Type B pancreatic cell (in vitro differentiated cells): ENCODE results near the gene EGR2. TPM values are rescaled to one million over a fixed set of nuclear protein-coding genes. Genes with fewer than 3 reads are reported as not detected.

ENCODE experiments used
- DNase-seq: peaks from one replicate; pipeline ENCODE4 v3.0.0; 2021; ENCODE audit warnings: mixed read lengths; ENCODE audit not compliant: unreplicated experiment; ENCODE audit errors: extremely low spot score
- H3K27ac Mint-ChIP-seq: 2 replicates; pipeline ENCODE4 v1.8.0; 2021; ENCODE audit warnings: mild to moderate bottlenecking, mixed read lengths
- H3K27me3 Mint-ChIP-seq: 2 replicates; pipeline ENCODE4 v1.8.0; 2021; ENCODE audit warnings: mixed read lengths
- H3K36me3 Mint-ChIP-seq: 2 replicates; pipeline ENCODE4 v1.8.0; 2021; ENCODE audit warnings: mixed read lengths
- H3K4me1 Mint-ChIP-seq: one replicate; pipeline ENCODE4 v1.8.0; 2021; ENCODE audit warnings: mixed read lengths; ENCODE audit not compliant: unreplicated experiment
- H3K4me3 Mint-ChIP-seq: 2 replicates; pipeline ENCODE4 v1.8.0; 2021; ENCODE audit warnings: mild to moderate bottlenecking, mixed read lengths
- H3K9me3 Mint-ChIP-seq: 2 replicates; pipeline ENCODE4 v1.8.0; 2021; ENCODE audit warnings: mixed read lengths
- total RNA-seq: library from RNA; stranded (reverse); gene quantifications from 2 replicates; pipeline ENCODE4 v1.2.1, GENCODE V29; 2021; ENCODE audit warnings: low replicate concordance
- TF ChIP-seq, protein P1 (sequence below): fragments of 200-600 bp; sonication (generic); conservative IDR thresholded peaks from 2 replicates; pipeline ENCODE4 v1.5.0; 2021; ENCODE audit warnings: antibody characterized with exemption, mild to moderate bottlenecking

EGR2 gene
- total RNA-seq, 1 donor from 2014 or later = 26.7 TPM

DNA sequence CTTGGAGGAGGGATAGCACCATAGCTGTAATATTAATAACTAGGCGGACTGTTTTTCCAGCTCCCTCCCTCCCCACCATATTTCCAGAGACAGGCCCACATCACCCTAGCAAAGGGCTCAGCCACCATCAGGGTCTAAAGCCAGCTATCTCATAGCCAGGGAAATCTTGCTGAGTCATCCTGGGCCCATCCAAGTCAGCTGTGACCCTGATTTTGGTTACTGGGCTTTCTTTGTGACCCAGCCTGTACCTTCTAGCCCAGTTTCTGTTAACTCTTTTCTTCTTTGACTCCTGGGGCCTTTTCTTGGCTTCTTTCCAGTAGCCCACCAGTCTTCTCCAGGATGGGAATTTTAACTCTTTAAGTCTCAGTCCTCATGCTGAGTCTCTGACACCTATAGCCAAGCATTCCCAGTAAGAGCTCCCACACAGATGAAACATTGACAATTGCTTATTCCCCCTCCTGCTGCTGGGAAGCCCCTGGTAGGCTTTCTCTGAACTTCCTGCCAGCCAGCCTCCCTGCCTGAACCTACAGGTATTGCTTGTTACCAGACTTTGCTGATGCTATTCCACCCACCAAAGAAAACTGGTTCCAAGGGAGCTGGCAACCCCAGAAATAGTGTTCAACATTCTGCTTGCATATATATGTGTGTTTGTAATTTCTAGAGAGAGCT is 46.5 kb downstream of the EGR2 start:
- no peak overlapping the region for H3K4me3 Mint-ChIP-seq
- H3K9me3 Mint-ChIP-seq = no peaks in the 10 kb centered on the region
- H3K4me1 Mint-ChIP-seq = peaks cover 16% of the 10 kb centered on the region
- H3K27me3 Mint-ChIP-seq = peaks cover 6% of the 10 kb centered on the region
- H3K36me3 Mint-ChIP-seq = no peaks in the 10 kb centered on the region
- H3K27ac Mint-ChIP-seq = no peak overlapping the region
- TF ChIP-seq, protein P1, sequence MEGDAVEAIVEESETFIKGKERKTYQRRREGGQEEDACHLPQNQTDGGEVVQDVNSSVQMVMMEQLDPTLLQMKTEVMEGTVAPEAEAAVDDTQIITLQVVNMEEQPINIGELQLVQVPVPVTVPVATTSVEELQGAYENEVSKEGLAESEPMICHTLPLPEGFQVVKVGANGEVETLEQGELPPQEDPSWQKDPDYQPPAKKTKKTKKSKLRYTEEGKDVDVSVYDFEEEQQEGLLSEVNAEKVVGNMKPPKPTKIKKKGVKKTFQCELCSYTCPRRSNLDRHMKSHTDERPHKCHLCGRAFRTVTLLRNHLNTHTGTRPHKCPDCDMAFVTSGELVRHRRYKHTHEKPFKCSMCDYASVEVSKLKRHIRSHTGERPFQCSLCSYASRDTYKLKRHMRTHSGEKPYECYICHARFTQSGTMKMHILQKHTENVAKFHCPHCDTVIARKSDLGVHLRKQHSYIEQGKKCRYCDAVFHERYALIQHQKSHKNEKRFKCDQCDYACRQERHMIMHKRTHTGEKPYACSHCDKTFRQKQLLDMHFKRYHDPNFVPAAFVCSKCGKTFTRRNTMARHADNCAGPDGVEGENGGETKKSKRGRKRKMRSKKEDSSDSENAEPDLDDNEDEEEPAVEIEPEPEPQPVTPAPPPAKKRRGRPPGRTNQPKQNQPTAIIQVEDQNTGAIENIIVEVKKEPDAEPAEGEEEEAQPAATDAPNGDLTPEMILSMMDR = no peak
- no peak for DNase-seq

DNA sequence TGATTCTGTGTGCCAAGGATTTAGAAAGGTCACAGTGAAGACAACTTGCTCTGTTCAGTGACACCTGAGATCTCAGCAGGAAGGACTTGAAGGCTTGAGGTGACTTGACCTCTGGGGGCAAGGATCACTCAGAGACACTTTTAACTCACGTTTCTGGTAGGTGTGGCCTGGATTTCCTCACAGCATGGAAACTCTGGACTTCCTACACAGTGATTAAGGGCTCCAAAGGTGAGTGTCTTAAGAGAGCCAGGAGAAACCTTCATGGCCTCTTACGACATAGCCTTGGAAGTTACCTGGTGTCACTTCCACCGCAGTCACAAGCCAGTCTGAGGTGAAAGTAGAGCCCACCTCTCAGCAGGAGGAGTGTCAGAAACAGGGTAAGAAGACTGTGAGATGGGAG is 49.8 kb downstream of the EGR2 start:
- TF ChIP-seq, protein P1 = no peak
- H3K9me3 Mint-ChIP-seq = no peaks in the 10 kb centered on the region
- H3K27ac Mint-ChIP-seq = no peak overlapping the region
- H3K4me1 Mint-ChIP-seq = peaks cover 8% of the 10 kb centered on the region
- H3K36me3 Mint-ChIP-seq = no peaks in the 10 kb centered on the region
- no peak for DNase-seq
- H3K4me3 Mint-ChIP-seq = no peak overlapping the region
- H3K27me3 Mint-ChIP-seq = no peaks in the 10 kb centered on the region

DNA sequence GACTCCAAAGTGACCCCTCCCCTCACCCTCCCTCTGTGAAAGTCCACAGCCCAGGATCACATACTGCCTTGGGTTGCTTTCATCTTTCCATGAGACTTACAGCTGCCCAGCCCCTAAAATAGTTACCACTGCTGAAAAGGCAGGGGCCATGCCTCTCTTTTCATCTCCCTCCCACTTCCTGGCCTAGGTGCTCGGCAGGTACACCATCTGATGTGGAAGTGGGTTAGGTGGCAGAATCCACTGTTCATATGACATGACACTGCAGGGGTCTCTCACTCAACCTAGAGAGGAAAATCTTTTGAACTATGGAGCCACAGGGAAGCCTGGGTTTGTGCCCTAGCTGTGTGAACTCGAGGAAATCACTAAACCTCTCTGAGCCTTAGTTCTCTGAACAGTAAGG is 50.4 kb downstream of the EGR2 start:
- no peak overlapping the region for H3K4me3 Mint-ChIP-seq
- no peak for DNase-seq
- peaks cover 8% of the 10 kb centered on the region for H3K4me1 Mint-ChIP-seq
- TF ChIP-seq, protein P1 = no peak
- no peak overlapping the region for H3K27ac Mint-ChIP-seq
- no peaks in the 10 kb centered on the region for H3K36me3 Mint-ChIP-seq
- no peaks in the 10 kb centered on the region for H3K27me3 Mint-ChIP-seq
- no peaks in the 10 kb centered on the region for H3K9me3 Mint-ChIP-seq

DNA sequence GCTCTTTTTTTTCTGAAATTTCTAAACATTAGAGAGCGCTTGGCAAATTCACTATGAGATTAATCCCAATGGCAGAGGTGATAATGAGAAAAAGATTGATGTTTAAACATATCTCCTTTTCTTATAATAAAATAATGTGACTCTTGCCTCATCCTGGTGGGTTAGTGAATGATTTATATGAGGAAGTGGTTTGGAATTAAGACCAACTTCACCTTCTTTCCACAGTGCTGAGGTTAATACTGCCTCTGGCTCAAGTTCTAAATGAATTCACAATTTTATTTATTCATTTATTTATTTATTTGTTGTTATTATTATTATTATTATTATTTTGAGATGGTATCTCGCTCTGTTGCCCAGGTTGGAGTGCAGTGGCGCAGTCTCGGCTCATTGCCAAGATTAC is 52.2 kb downstream of the EGR2 start:
- Mint-ChIP-seq H3K27me3 (no peaks in the 10 kb centered on the region), H3K4me3 (no peak overlapping the region), H3K27ac (no peak overlapping the region), H3K4me1 (peaks cover 4% of the 10 kb centered on the region), H3K36me3 (no peaks in the 10 kb centered on the region), H3K9me3 (no peaks in the 10 kb centered on the region)
- TF ChIP-seq, protein P1 = no peak
- no peak for DNase-seq

DNA sequence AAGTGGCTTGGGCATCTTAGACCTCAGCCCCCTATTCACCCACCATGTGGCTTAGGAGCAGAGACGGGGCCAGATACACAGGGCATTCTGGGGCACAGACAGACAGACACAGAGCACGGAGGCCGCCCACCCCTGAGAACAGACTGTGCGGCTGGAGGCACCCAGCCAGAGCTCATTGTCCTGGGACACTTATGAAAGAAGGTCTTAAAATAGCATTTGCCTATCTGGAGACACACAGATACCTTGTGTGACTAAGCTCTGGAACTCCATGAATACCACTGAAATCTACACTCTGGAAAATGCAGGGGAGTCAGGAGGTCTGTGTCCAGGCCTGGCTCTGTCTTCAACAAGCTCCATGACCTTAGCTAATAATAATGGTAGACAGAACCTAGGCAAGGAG is 53.0 kb downstream of the EGR2 start:
- H3K4me3 Mint-ChIP-seq = no peak overlapping the region
- peaks cover 4% of the 10 kb centered on the region for H3K4me1 Mint-ChIP-seq
- H3K36me3 Mint-ChIP-seq = no peaks in the 10 kb centered on the region
- TF ChIP-seq, protein P1 = no peak
- H3K27ac Mint-ChIP-seq = no peak overlapping the region
- peaks cover 4% of the 10 kb centered on the region for H3K27me3 Mint-ChIP-seq
- H3K9me3 Mint-ChIP-seq = no peaks in the 10 kb centered on the region
- no peak for DNase-seq

Other genes starting within 250 kb of the EGR2 start
- gene ADO, start 11.6 kb downstream of the EGR2 start, total RNA-seq = 15.7 and 27.5 TPM in 2 replicates